ENCODE results near the gene CTSA. TPM values are rescaled to one million over a fixed set of nuclear protein-coding genes. Genes with fewer than 3 reads are reported as not detected.

Gene CTSA
- total and polyA plus RNA-seq, 3 donors from 2014 or later, result 103 to 223 (median 112) TPM

GRCh38 chr20:45905505-45906079 is 14.5 kb downstream of the CTSA start:
- no peak overlapping the region for H3K27ac ChIP-seq
- no peak for TF ChIP-seq POLR2A (IDR thresholded peaks at IDR 0.05)
- TF ChIP-seq, protein P1, sequence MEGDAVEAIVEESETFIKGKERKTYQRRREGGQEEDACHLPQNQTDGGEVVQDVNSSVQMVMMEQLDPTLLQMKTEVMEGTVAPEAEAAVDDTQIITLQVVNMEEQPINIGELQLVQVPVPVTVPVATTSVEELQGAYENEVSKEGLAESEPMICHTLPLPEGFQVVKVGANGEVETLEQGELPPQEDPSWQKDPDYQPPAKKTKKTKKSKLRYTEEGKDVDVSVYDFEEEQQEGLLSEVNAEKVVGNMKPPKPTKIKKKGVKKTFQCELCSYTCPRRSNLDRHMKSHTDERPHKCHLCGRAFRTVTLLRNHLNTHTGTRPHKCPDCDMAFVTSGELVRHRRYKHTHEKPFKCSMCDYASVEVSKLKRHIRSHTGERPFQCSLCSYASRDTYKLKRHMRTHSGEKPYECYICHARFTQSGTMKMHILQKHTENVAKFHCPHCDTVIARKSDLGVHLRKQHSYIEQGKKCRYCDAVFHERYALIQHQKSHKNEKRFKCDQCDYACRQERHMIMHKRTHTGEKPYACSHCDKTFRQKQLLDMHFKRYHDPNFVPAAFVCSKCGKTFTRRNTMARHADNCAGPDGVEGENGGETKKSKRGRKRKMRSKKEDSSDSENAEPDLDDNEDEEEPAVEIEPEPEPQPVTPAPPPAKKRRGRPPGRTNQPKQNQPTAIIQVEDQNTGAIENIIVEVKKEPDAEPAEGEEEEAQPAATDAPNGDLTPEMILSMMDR (IDR thresholded peaks at IDR 0.05), result no peak
- H3K9me3 ChIP-seq, result no peaks in the 10 kb centered on the region
- H3K36me3 ChIP-seq (ENCODE audit: low read depth, missing control alignments), result no peaks in the 10 kb centered on the region
- 78 to 88% methylated on average over 8 of the region's 8 CpGs for WGBS, 2 donors
- no peaks in the 10 kb centered on the region for H3K4me1 ChIP-seq
- H3K27me3 ChIP-seq, result no peaks in the 10 kb centered on the region
- intact Hi-C loops (cut with DNase I; ENCODE audit: low total_unique reads), result no loop called here
- H3K4me3 ChIP-seq, result no peak overlapping the region
- DNase-seq, result no peak

DNA sequence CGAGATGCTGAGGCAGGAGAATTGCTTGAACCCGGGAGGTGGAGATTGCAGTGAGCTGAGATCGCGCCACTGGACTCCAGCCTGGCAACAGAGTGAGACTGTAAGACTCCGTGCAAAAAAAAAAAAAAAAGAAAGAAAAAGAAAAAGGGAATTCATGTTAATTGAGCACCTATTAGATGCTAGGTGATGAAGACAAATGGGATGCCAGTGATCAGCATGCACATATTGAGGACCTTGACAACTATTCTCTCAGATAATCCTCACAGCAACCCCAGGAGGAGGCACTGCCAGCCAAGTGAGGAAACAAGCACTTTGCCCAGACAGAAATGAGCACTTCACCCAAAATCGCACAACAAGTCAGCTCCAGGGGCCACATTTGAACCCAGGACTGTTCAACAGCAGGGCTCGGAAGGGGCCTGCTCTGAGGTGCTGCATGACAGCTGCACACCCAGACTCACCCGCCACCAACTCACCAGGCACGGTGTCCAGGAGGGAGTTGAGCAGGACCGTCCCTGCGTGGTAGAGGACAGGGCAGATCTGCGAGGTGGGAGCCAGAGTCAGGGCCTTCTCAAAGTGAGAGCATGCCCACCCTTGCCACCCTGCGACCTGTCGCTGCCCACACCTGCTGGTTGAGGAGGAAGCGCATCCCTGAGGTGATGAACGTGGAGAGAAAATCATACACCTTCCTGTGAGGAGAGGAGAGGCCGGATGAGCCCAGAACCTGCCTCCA is 16.2 kb downstream of the CTSA start:
- intact Hi-C loops (cut with DNase I; ENCODE audit: low total_unique reads), result no loop called here
- H3K27me3 ChIP-seq, result no peaks in the 10 kb centered on the region
- no peak overlapping the region for H3K27ac ChIP-seq
- no peaks in the 10 kb centered on the region for H3K9me3 ChIP-seq
- TF ChIP-seq, protein P1 (IDR thresholded peaks at IDR 0.05), result no peak
- no peak for TF ChIP-seq POLR2A (IDR thresholded peaks at IDR 0.05)
- H3K36me3 ChIP-seq (ENCODE audit: low read depth, missing control alignments), result no peaks in the 10 kb centered on the region
- no peak overlapping the region for H3K4me3 ChIP-seq
- H3K4me1 ChIP-seq, result peaks cover 6% of the 10 kb centered on the region
- 90 to 96% methylated on average over 6 to 17 of the region's 17 CpGs for WGBS, 2 donors
- DNase-seq, result no peak

DNA sequence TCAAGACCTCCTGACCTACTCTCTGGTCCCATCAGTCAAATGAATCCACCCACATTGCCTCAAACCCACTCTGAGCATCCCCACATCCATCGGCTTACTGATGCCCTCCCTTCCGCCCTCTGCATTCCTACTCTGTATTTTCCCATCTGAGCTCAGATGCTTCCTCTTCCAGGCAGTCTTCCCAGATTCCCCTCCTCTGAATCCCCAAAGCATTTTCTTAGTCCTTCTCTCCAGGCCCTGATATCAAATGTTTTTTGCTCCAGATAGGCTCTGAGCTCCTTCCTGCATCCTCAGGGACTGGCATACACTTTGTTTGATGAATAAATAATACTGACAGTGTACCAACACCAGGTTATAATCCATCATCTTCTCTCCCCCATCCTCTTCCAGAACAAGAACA is 16.9 kb downstream of the CTSA start:
- Histone ChIP-seq H3K9me3 (no peaks in the 10 kb centered on the region), H3K36me3 (ENCODE audit: low read depth, missing control alignments) (no peaks in the 10 kb centered on the region), H3K4me3 (no peak overlapping the region), H3K27ac (no peak overlapping the region), H3K27me3 (no peaks in the 10 kb centered on the region), H3K4me1 (peaks cover 10% of the 10 kb centered on the region)
- 90 to 91% methylated on average over 2 of the region's 2 CpGs for WGBS, 2 donors
- TF ChIP-seq, protein P1 (IDR thresholded peaks at IDR 0.05), result no peak
- no peak for TF ChIP-seq POLR2A (IDR thresholded peaks at IDR 0.05)
- intact Hi-C loops (cut with DNase I; ENCODE audit: low total_unique reads), result no loop called here
- DNase-seq, result no peak

DNA sequence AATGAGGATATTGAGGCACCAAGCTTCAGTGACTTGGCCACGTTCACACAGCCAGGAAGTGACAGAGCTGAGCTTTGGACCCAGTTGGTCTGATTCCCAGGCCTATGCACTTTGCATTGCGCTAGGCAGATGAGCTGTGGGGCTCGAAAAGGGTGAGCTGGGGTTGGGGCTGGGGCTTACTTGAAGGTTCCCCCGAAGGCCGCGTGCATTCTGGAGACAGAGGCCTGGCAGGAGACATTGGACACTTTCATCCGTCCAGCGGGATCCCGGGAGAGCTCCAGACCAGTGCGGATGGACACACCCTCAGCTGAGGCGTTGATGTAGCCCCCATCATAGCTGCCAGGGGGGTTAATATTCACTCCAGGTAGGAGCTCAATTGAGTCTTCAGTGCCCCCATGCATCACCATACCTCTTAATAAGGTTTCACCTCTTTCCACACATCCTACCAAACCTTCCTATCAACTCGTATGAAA is 18.2 kb downstream of the CTSA start:
- TF ChIP-seq POLR2A (IDR thresholded peaks at IDR 0.05), result no peak
- TF ChIP-seq, protein P1 (IDR thresholded peaks at IDR 0.05), result no peak
- no peak overlapping the region for H3K4me3 ChIP-seq
- no peak for DNase-seq
- H3K27me3 ChIP-seq, result no peaks in the 10 kb centered on the region
- H3K36me3 ChIP-seq (ENCODE audit: low read depth, missing control alignments), result no peaks in the 10 kb centered on the region
- peaks cover 10% of the 10 kb centered on the region for H3K4me1 ChIP-seq
- no peak overlapping the region for H3K27ac ChIP-seq
- WGBS, 2 donors, result 72 to 88% methylated on average over 4 to 12 of the region's 12 CpGs
- H3K9me3 ChIP-seq, result no peaks in the 10 kb centered on the region
- intact Hi-C loops (cut with DNase I; ENCODE audit: low total_unique reads), result no loop called here

All from testis (tissue), 3 donors.